NCI-H524 treated with DMSO at 0.1 percent for 48 hours (cell line): Measurements from ENCODE around the gene BTN3A1.
"Not testable (repeated sequence)": the region's sequence is repeated elsewhere in the genome, so short reads cannot be mapped to it uniquely, and the experiment has no call there.

ENCODE experiments used
- DNase-seq: peaks from one replicate; lab custom pipeline; 2025; lab: John Stamatoyannopoulos, UW

The BTN3A1 gene

DNA sequence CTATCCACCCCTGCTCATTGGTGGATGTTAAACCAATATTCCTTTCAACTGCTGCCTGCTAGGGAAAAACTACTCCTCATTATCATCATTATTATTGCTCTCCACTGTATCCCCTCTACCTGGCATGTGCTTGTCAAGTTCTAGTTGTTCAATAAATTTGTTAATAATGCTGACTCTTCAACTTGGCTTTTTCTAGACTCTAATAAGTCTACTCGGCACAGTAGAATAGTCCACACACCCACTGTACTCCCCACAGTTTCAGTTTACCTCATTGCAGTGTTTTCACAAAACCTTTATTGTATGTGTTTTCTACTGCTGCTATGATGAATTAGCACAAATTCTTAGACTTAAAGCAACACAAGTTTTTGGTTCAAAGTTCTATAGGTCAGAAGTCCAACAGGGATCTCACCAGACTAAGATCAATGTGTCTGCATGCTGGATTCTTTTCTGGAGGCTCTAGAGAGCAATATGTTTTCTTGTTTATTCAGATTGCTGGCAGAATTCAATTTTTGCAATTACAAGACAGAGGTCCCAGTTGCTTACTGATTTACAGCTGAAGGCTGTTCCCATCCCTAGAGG lies 13.1 kb downstream of the BTN3A1 start:
- no peak for DNase-seq

DNA sequence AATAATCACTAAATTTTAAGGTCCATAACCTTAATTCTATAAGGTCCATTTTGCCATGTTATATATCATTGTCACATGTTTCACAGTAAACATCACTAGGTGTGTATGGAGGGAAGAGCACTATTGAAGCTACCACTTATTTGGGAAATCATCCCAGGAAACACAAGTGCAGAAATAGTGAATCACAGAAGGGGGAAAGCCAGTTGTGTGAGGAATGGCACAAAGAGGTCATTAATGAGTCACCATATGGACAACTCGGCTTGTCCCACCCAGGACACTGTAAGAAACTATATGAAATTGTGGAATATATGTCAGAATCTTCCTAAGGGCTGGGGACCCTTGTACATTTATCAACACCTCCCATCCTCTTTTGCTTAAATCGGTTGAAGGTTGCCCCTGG lies 13.7 kb downstream of the BTN3A1 start:
- no peak for DNase-seq

DNA sequence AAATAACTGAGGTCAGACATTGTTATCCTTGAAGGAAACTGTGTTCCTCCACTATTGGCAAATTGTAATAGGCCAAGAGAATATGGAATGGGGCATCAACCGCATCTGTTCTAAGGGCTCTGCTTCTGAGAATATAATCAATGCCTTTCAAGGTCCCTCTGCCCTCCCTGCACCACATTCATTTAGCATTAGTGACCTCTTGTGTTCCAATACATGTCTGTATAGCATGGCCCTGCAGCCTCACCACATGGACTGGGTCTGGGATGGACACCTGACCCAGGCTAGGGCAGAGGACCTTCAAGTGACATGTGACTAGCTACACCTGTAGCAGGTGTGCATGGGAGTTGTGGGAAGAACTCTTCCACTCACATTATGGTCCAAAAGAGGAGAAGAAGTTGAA lies 14.2 kb downstream of the BTN3A1 start:
- no peak for DNase-seq

DNA sequence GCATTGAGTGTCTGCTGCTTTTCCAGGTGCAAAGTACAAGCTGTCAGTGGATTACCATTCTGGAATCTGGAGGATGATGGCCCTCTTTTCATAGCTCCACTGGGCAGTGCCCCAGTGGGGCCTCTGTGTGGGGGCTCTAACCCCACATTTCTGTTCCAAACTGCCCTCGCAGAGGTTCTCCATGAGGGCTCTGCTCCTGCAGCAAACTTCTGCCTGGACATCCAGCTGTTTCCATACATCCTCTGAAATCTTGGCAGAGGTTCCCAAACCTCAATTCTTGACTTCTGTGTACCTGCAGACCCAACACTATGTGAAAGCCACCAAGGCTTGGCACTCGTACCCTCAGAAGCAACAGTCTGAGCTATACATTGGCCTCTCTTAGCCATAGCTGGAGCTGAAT lies 16.0 kb downstream of the BTN3A1 start:
- DNase-seq: not testable (repeated sequence)

DNA sequence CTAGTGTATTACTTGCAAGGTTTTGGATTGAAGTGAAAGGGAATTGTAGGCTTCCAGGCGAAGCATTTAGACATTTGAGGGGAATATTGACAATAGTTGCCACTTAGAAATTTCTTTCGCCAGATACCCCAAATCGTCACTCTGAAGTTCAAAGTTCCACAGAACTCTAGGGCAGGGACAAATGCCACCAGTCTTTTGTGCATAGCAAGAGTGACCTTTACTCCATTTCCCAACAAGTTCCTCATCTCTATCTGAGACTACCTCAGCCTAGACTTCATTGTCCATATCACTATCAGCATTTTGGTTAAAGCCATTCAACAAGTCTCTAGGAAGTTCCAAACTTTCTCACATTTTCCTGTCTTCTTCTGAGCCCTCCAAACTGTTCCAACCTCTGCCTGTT lies 16.7 kb downstream of the BTN3A1 start:
- not testable (repeated sequence) for DNase-seq

DNA sequence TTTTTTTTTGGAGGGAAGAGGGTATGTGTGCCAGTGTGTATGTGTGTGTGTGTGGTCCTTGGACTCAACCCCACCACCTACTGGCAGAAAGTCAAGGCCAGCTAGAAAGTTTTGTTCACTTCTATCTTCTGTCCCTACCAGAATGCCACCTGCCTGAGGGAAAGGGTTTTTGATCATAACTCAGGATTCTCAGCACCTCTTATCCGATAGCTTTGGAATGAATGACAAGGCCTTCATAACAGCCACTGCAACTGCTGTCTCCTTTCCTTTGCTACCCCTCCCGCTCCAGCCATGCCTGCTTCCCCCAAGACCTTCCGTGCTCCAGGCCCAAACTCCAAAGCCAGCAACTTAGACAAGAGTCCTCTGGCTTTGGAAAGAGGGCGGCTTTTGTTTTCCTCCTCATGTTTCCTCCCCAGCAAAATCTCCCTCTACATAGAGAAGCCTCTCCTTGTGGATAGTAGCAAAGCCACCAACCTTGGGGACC lies 18.7 kb downstream of the BTN3A1 start:
- no peak for DNase-seq

DNA sequence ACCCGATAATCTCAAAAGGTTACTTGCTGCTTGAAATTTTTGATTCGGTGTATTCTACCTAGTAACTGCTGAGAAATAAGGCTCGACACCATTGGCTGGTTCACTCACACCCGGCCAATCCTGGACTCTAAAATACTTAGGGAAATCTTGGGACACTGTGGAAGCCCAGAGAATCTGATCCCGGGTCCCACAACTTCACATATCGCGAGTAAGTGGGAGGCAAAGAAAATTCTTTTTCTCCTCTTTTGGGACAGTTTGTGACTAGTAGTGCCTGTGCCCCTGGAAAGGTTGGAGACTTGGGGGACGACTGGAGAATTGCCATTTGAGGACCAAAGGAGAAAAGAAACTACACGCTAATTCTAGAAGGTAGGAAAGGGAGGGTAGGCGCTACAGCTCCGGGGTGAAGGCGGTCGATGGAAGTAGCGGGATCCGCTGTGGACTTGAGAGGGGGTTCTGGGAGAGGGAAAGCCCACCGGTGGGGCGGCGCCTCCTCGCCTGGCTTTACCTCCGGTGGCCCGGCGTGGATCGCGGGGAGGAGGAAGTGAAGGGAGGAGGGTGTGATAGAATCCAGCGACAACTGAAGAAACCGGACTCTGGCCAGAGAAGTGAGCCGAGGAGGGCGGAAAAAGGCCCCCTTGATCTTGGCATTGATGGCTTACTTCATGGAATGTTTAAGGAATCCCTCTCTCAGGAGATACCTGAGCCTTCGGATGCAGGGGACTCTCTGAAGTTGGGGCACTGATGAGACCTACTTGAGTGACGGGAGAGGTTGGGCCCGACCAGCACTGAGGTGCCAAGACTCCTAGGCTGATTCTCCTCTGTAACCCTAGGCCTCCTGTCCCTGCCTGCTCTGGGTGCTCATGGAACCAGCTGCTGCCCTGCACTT lies 19.4 kb downstream of the BTN3A1 start:
- peak; percentile 70 for DNase-seq

DNA sequence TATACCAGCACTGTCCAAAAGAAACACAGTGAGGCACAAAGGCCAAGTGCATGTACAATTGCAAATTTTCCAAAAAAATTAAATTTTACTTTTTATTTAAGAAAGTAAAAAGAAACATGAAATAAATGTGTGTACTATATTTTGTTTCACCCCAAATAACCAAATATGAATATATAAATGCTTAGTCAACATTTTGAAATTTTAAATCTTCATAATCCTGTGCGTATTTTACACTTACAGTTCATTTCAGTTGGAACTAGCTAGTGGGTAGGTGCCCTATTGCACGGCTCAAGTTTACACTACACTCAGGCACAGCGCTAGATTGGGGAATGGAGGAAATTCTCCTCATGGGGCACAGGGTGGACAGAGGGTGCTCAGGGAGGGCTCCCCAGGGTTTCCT lies 20.3 kb downstream of the BTN3A1 start:
- no peak for DNase-seq

DNA sequence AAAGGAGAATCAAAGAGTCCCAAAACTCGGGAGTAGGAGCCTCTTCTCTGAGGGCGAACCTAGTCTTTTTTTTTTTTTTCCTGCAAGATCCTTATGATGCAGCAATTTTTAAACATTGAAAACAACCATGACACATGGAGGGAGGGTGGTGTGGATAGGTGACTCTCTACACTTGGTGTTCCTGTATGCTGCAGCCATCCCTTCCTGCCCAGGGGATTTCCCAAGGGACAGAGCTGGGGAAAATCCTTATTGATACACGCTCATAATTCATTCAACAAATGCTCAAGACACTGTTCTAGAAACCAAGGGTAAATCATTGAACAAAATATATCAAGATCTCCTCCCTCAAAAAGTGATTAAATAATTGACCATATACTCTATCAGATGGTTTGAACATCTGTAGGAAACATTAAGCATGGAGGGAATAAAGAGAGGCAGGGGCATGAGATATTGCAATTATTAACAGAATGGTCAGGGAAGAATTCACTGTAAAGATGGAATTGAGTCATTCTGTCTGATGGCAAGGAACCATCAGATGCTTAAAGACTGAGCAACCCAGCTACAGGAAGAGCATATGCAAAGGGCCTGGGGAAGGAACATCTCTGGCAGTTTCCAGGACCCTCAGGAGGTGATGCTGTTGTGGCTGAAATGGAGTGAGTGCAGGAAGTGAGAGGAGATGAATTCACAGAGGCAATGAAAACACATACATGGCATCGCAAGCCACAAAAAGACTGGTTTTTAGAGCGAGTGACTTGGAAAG lies 24.8 kb downstream of the BTN3A1 start:
- no peak for DNase-seq

DNA sequence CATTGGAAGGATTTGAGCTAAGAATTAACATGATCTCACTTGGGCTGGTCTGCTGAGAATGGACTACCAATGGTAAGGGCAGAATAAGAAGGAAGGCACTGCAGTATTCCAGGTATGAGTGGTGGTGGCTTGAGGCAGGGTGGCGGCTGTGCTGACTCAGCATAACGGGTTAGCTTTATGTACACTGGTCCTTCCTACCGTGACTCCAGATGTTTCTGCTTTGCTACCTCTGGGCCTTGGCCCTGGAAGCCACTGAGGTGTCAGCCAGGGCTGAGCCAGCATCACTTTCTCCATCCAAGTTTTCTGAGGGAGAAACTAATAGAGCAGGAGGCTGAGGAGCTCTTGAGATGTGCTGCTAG lies 25.4 kb downstream of the BTN3A1 start:
- no peak for DNase-seq

DNA sequence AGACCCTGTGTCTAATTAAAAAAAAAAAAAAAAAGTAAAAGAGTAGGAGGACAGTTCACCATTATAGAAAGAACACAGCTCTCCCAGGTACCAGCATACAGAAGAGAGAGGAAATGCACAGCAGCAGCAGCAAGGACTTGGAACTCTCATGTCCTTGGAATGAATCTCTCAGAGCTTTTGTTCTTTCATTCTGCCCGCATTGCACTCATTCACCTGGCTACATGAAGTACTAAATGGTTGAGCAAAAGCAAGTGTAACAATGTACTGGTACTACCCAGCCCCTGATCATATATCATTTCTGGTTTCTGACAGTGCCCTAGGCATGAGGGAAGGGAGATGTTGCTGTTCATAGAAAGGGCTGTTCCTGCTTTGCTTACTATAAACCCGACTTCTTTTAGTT lies 26.1 kb downstream of the BTN3A1 start:
- no peak for DNase-seq

DNA sequence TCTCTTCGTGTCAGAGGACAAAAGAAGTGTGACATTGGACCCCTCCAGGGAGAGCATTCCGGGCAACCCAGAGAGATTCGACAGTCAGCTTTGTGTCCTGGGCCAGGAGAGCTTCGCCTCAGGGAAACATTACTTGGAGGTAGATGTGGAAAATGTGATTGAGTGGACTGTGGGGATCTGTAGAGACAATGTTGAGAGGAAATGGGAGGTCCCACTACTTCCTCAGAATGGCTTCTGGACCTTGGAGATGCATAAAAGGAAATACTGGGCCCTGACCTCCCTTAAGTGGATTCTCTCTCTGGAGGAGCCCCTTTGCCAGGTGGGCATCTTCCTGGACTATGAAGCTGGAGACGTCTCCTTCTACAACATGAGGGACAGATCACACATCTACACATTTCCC lies 28.7 kb downstream of the BTN3A1 start:
- DNase-seq: no peak

DNA sequence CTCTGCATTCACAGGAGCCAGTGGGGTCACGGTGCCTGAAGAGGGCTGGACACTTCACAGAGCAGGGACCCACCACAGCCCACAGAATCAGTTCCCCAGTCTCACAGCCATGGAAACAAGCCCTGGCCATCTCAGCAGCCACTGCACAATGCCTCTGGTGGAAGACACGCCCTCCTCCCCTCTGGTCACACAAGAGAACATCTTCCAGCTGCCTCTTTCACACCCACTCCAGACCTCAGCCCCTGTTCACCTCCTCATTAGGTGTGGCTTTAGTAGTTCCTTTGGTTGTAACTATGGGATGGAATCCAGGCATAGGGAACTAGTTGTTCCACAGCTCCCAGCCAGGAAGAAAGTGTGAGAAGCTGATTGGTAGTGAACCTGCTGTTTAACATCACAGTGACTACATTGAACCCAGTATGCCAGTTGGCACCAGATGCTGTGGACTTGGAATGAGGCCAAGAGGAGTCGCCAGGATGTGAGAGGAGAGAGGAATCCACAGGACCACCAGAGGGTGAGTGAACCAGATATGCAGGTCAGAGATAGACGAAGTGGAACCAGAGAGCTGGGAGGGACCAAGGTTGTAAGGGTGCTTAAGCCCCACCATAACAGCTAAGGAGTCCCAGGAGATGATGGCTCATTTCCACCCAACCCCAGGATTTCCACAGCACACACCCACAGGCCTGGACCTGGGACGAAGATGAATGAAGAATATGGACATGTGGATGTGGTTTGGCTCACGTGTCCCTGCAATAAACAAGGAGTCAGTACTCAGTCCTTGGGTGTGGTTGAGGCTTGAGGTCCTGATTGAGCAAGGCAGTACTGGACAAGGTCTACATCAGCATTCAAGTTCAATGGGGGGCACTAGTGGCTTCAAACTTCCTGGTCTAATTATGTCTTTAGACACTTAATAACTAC lies 29.4 kb downstream of the BTN3A1 start:
- no peak for DNase-seq

DNA sequence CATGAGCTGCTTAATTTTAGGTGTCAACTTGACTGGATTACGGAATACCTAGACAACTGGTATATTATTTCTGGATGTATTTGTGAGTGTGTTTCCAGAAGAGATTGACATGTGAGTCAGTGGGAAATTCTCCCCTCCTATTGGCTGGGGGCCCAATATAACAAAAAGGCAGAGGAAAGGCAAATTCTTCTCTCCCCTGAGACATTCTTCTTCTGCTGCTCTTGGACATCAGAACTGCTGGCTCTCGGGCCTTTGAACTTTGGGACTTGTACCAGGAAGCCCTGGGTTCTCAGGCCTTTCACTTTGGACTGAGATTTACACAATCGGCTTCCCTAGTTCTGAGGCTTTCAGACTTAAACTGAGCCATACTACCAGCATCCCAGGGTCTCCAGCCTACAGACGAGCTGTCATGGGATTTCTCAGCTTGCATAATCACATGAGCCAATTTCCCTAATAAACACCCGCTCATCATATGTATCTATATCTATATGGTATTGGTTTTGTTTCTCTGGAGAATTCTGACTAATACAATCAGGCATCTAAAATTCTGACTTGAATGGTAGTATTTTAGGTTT lies 30.6 kb downstream of the BTN3A1 start:
- DNase-seq: no peak

DNA sequence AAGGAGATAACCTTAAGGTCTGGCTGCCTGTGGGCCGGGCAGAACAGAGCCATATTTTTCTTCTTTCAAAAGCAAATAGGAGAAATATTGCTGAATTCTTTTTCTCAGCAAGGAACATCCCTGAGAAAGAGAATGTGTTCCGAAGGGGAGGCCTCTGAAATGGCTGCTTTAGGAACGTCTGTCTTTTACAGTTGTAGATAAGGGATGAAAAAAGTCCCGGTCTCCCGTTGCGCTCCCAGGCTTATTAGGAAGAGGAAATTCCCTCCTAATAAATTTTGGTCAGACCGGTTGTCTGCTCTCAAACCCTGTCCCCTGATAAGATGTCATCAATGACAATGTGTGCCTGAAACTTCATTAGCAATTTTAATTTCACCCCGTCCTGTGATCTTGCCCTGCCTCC lies 31.6 kb downstream of the BTN3A1 start:
- not testable (repeated sequence) for DNase-seq

DNA sequence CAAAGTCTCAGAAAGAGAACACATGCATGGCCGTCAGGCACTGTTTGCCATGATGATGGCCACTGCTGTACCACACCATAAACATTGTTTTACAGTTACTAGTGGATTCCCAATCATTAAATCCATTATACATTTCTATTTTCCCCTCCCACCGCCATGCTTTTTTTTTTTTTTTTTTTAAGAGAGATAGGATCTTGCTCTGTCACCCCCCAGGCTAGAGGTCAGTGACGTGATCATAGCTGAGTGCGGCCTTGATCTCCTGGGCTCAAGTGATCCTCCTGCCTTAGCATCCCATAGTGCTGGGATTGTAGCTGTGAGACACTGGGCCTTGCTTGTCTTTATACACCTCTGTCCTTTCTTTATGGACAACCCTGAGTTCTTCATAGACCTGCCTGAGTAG lies 33.9 kb downstream of the BTN3A1 start:
- DNase-seq: no peak

DNA sequence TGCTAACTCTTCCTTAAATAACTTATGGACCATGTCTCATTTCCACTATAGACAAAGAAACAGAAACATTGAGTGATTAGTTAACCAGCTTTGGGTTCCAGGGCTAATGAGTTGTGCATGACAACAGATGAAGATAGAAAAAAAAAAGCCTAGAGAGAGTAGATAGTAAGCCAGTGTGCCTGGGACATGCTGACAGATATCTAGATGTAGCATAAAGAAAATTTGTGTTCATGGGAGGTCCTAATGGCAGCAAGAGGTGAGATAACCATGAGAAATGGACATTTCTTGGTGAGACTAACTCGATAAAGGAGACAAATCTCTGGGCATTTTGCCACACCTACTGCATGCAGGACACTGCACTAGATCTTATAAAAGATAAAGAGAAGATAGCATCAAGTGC lies 35.5 kb downstream of the BTN3A1 start:
- DNase-seq: no peak

DNA sequence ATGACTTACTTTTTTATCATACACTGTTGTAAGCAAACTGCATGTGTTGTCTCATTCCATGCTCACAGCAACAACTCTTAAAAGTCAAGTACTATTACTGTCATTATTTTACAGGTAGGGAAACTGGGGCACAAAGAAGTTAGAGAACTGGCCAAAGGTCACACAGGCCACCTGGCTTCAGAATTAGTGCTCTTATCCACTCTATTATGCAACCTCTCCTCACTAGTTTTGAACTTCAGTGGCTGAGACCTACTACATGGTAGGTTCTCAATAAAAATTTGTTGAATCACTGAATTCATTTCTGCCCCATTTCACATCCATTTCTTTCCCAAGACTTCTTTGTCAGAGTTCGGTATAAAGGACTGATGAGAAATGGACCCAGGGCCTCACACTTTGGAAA lies 35.9 kb downstream of the BTN3A1 start:
- no peak for DNase-seq

DNA sequence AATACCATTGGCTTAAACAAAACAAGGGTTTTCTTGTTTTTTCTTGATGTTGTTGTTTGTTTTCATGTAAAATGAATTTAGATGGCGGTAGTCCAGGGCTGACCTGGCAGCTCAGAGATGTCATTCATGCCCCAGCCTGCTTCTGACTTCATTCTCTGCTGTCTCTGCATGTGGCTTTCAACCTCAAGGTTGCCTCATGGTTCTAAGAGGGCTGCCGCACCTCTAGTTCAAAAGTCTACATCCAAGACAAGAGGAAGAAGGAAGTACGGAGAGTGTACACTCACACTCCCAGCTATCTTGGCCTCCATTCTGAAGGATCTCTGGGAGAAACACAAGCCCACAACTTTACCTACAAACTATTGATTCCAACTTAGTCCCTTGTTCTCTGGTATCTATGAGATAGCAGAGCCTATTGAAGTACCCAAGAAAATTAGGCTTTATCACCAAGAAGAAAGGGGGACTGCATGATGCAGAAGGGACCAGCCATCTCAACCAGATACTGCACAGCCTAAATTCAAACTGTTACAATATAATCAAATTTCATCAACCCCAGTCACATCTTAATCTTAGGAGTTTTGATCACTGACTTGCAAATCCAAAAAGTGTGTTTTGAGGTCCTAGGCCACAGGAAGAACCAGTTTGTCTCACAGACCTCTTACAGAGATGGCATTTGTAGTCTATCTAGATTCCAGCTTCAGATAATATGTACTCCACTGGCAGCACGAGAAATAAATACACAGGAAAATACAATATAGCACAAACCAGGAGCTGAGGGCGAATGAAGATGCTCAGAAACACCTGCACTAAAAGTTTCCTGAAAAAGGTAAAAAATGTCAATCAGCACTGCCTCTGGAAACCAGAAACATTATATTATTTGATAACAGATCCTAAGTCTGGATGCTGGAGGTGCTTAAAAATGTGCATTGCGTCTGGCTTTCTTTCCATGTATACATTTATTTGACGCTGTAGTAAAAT lies 37.4 kb downstream of the BTN3A1 start:
- DNase-seq: no peak

DNA sequence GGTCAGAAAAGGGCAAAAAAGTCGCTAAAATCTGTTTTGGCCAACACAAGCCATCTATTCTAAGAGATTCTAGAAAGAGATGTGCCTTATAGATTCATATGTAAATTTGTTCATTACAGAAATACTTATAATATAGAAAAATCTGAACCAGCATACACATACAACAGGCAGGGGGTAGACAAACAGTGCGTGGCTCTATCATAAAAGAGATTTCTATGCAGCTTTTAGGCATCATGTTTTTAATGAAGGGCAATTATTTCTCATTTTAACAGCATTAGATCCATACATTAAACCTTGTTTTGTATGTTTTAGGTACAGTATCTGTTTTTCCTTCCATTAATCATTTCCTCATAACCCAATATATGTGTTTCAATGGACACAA lies 38.9 kb downstream of the BTN3A1 start:
- DNase-seq: no peak
